GM12874 (cell line): ENCODE results near the gene NEK1.

Experiments
- CTCF ChIP-seq: IDR thresholded peaks from 2 replicates; pipeline ENCODE4 v1.5.1; 2011; ENCODE audit warnings: low read depth, mild to moderate bottlenecking, control low read depth, low read length, moderate library complexity; ENCODE audit not compliant: insufficient read depth

The NEK1 gene

GRCh38 chr4:169372791-169373190, 239.6 kb downstream of the NEK1 start:
- TF ChIP-seq CTCF, result no peak

GRCh38 chr4:169369634-169370033, 242.7 kb downstream of the NEK1 start:
- no peak for TF ChIP-seq CTCF

GRCh38 chr4:169367826-169368225, 244.6 kb downstream of the NEK1 start:
- TF ChIP-seq CTCF, result no peak

GRCh38 chr4:169366821-169367220, 245.6 kb downstream of the NEK1 start:
- TF ChIP-seq CTCF, result no peak

- TF ChIP-seq CTCF, result no peak
Measured at GRCh38 chr4:169362607-169363006, 249.8 kb downstream of the NEK1 start.

- TF ChIP-seq CTCF, result no peak
Measured at GRCh38 chr4:169361756-169362155, 250.6 kb downstream of the NEK1 start.

GRCh38 chr4:169359961-169360360, 252.4 kb downstream of the NEK1 start:
- TF ChIP-seq CTCF, result no peak

- TF ChIP-seq CTCF, result no peak
Measured at GRCh38 chr4:169352360-169352759, 260.0 kb downstream of the NEK1 start.
